ENCODE results near the gene CNGB1. TPM values are rescaled to one million over a fixed set of nuclear protein-coding genes. Genes with fewer than 3 reads are reported as not detected.
A peak's percentile ranks its signal among the peaks of the same experiment; 100 is the strongest.

CNGB1 gene
- total RNA-seq, 2 donors from 2014 or later: not detected

DNA sequence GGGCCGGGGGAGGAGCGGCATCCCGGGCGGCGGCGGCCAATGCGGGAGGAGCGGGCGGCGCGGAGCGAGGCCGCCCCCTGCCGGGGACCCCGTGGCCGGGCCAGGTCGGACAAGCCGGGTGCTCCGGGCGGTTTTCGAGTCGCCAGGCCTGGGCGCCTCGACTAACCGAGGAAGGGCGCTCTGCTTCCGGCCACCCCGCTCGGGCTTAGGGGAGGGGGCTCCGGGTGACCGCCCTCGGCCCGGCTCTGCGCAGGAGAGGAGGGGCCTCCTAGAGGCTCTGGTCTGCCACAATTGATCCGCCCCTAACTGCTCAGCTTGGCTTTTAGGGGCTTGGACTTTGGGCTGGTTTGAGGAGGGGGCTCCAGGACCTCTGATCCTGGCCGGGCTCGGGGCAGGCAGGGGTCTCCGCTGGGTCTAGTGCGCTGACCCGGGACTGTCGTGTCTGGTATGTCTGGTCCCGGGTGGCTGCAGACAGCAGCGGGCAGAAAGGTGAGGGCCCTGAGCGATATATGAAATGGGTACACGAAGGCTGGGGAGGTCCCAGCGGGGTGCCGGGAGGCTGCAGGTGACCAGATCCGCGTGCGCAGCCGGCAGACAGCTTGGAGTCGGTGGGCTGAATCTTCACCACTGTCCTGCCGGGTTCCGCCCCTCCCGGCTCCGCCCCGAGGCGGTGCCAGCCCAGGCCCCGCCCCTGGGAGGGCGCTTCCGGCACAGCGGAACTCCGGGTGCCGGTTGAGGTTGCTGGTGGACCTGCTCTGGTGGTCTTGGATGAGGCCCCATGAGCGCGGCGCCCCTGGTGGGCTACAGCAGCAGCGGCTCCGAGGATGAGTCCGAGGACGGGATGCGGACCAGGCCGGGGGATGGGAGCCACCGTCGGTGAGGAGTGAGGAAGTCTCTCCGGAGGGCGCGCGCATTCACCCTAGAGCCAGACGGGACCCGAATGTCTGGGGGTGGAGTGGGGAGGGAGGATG, 30.1 kb upstream of the CNGB1 start, which contains the start of gene USB1:
Gene USB1, plus strand, starts transcription at position 702 of the 971 bp plus-strand sequence. Its CDS starts 77 bp downstream, at position 779.
- no peaks in the 10 kb centered on the region for H3K9me3 Mint-ChIP-seq
- no peaks in the 10 kb centered on the region for H3K27me3 Mint-ChIP-seq
- peak within 1 kb of the TSS; percentile 87 for H3K4me3 Mint-ChIP-seq
- DNase-seq (ENCODE audit: low spot score) (peak; percentile 87), ATAC-seq (peak; percentile 87 to 90)
- peak within 1 kb of the TSS; percentile 78 to 91 for H3K27ac Mint-ChIP-seq
- peaks cover 12% of the 10 kb centered on the region for H3K36me3 Mint-ChIP-seq
- H3K4me1 Mint-ChIP-seq (ENCODE audit: low read depth in 2 of 2): peaks cover 43 to 49% of the 10 kb centered on the region in 2 donors

- Mint-ChIP-seq H3K27me3 (no peaks in the 10 kb centered on the region), H3K4me3 (peak within 1 kb of the TSS; percentile 87), H3K9me3 (no peaks in the 10 kb centered on the region), H3K27ac (peak within 1 kb of the TSS; percentile 78 to 91), H3K36me3 (peaks cover 12% of the 10 kb centered on the region), H3K4me1 (ENCODE audit: low read depth in 2 of 2) (peaks cover 43 to 49% of the 10 kb centered on the region in 2 donors)
- ATAC-seq: peak in 1 of 2 donors; percentile 12
- DNase-seq (ENCODE audit: low spot score): peak; percentile 88
Observed at GRCh38 chr16:57999971-58000705, 29.2 kb upstream of the CNGB1 start, which contains the start of gene ZNF319. Gene ZNF319, minus strand, starts transcription at chr16:58000672. Its CDS starts 2,407 bp downstream, at chr16:57998265.

DNA sequence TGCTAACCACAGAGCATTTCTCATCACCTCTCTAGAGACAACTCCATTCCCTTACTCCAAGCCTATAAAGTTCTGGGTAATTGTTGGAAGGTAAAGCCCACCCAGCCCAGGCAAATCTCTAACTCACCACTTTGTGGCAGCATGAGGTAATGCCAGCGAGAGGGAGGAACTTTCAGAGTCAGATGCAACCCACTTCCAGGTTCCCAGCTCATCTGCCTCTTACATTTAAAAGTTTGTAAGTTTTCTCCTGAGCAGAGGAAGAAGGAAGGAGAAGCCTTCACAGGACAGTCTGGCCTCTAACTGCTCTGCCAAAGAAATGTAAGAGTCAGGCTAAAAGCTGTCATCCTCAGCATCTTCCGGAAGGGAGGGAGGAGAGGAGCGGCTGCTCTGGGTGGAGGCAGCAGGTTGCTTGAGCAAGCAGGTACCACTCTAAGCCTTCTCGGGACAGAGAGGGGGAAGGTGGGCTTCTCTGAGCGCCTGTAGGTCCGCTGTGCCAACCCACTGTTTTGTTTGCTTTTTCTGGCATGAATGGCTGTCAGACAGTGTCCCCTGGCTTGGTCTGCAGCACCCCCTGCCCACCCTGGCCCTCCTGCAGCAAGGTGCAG, 28.5 kb upstream of the CNGB1 start:
- H3K27me3 Mint-ChIP-seq: no peaks in the 10 kb centered on the region
- H3K9me3 Mint-ChIP-seq: no peaks in the 10 kb centered on the region
- peak overlapping the region; percentile 80 for H3K4me3 Mint-ChIP-seq
- ATAC-seq (no peak), DNase-seq (ENCODE audit: low spot score) (peak; percentile 60)
- peaks cover 42 to 47% of the 10 kb centered on the region in 2 donors for H3K4me1 Mint-ChIP-seq (ENCODE audit: low read depth in 2 of 2)
- peaks cover 8% of the 10 kb centered on the region for H3K36me3 Mint-ChIP-seq
- H3K27ac Mint-ChIP-seq: peak overlapping the region; percentile 74 to 90

- ATAC-seq (no peak), DNase-seq (ENCODE audit: low spot score) (peak; percentile 57)
- peak overlapping the region; percentile 80 for H3K4me3 Mint-ChIP-seq
- H3K4me1 Mint-ChIP-seq (ENCODE audit: low read depth in 2 of 2): peaks cover 40 to 42% of the 10 kb centered on the region in 2 donors
- no peaks in the 10 kb centered on the region for H3K27me3 Mint-ChIP-seq
- H3K9me3 Mint-ChIP-seq: no peaks in the 10 kb centered on the region
- peaks cover 3% of the 10 kb centered on the region for H3K36me3 Mint-ChIP-seq
- peak overlapping the region; percentile 74 to 90 for H3K27ac Mint-ChIP-seq
Observed at GRCh38 chr16:57998992-57999365, 28.1 kb upstream of the CNGB1 start.

DNA sequence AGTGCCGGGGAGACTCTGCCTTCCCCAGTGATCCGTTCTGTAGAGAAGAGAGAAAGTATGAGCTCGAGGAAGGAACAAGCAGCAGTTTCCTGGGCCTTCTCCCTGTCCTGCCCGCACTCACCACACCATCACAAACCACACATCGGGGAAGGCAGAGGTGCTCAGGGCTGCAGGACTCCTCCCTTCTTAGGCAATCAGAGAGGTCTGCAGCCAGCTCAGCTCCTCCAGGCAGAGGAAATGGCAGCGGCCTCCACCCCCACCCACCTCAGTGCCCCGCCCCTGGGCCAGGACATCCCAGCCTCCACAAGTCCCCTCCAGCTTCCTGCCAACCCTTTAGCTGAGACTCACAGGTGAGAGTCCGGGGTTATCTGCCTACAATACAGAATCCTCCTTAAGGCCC, 27.6 kb upstream of the CNGB1 start:
- no peaks in the 10 kb centered on the region for H3K9me3 Mint-ChIP-seq
- DNase-seq (ENCODE audit: low spot score): peak; percentile 89
- peaks cover 36 to 41% of the 10 kb centered on the region in 2 donors for H3K4me1 Mint-ChIP-seq (ENCODE audit: low read depth in 2 of 2)
- no peaks in the 10 kb centered on the region for H3K27me3 Mint-ChIP-seq
- H3K4me3 Mint-ChIP-seq: peak overlapping the region; percentile 80
- H3K36me3 Mint-ChIP-seq: no peaks in the 10 kb centered on the region
- H3K27ac Mint-ChIP-seq: peak overlapping the region; percentile 74 to 90
- ATAC-seq: peak; percentile 63 to 74

GRCh38 chr16:57997528-57998265, 26.8 kb upstream of the CNGB1 start:
- peak overlapping the region; percentile 80 for H3K4me3 Mint-ChIP-seq
- peaks cover 36 to 43% of the 10 kb centered on the region in 2 donors for H3K4me1 Mint-ChIP-seq (ENCODE audit: low read depth in 2 of 2)
- H3K9me3 Mint-ChIP-seq: no peaks in the 10 kb centered on the region
- H3K27ac Mint-ChIP-seq: peak overlapping the region; percentile 74 to 90
- H3K27me3 Mint-ChIP-seq: no peaks in the 10 kb centered on the region
- DNase-seq (ENCODE audit: low spot score) (peak; percentile 60), ATAC-seq (no peak)
- no peaks in the 10 kb centered on the region for H3K36me3 Mint-ChIP-seq

DNA sequence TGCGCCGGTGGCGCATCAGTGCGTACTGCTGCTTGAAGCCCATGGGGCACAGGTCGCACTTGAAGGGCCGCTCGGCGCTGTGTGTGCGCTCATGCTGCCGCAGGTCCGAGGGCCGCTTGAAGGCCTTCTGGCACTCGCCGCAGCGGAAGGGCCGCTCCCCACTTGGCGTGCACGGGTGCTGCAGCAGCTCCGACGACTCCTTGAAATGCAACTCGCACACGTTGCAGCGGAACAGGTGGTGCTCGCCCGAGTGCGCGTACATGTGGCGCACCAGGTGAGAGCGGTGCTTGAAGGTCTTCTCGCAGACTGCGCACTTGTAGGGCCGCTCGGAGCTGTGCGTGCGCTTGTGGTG, 26.2 kb upstream of the CNGB1 start:
- DNase-seq (ENCODE audit: low spot score): peak; percentile 58
- no peaks in the 10 kb centered on the region for H3K9me3 Mint-ChIP-seq
- H3K27ac Mint-ChIP-seq: no peak overlapping the region
- peak overlapping the region; percentile 34 for H3K4me3 Mint-ChIP-seq
- H3K36me3 Mint-ChIP-seq: no peaks in the 10 kb centered on the region
- no peaks in the 10 kb centered on the region for H3K27me3 Mint-ChIP-seq
- ATAC-seq: no peak
- H3K4me1 Mint-ChIP-seq (ENCODE audit: low read depth in 2 of 2): peaks cover 32 to 41% of the 10 kb centered on the region in 2 donors

GRCh38 chr16:57996406-57997175, 25.7 kb upstream of the CNGB1 start:
- Mint-ChIP-seq H3K9me3 (no peaks in the 10 kb centered on the region), H3K27ac (no peak overlapping the region), H3K36me3 (no peaks in the 10 kb centered on the region), H3K4me1 (ENCODE audit: low read depth in 2 of 2) (peaks cover 26 to 36% of the 10 kb centered on the region in 2 donors), H3K27me3 (no peaks in the 10 kb centered on the region), H3K4me3 (no peak overlapping the region)
- peak; percentile 58 for DNase-seq (ENCODE audit: low spot score)
- ATAC-seq: no peak

GRCh38 chr16:57995721-57996405, 24.9 kb upstream of the CNGB1 start:
- no peak overlapping the region for H3K27ac Mint-ChIP-seq
- peaks cover 26 to 33% of the 10 kb centered on the region in 2 donors for H3K4me1 Mint-ChIP-seq (ENCODE audit: low read depth in 2 of 2)
- DNase-seq (ENCODE audit: low spot score): peak; percentile 28
- H3K4me3 Mint-ChIP-seq: no peak overlapping the region
- H3K9me3 Mint-ChIP-seq: no peaks in the 10 kb centered on the region
- no peaks in the 10 kb centered on the region for H3K36me3 Mint-ChIP-seq
- ATAC-seq: no peak
- H3K27me3 Mint-ChIP-seq: no peaks in the 10 kb centered on the region

DNA sequence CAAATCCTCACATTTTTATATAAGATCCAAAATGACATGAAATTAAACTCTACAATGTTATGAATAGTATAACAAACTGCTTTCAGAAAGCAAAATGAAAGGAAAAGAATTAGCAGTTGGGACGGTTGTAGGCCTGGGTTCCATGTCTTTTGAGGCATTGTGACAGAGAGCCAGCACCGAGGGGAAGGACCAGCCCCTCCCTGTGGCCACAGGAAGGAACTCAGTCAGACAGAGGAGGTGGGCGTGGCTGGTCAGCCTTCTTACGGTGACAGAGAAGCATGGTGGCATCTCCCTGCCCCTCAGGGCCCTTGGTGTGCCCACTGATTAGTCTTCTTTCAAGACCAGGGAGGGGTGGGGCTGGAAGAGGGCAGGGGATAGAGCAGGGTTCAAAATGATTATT, 23.9 kb upstream of the CNGB1 start:
- no peaks in the 10 kb centered on the region for H3K36me3 Mint-ChIP-seq
- H3K4me3 Mint-ChIP-seq: peak overlapping the region; percentile 50
- DNase-seq (ENCODE audit: low spot score): peak; percentile 81
- no peaks in the 10 kb centered on the region for H3K27me3 Mint-ChIP-seq
- ATAC-seq: peak; percentile 57 to 62
- no peaks in the 10 kb centered on the region for H3K9me3 Mint-ChIP-seq
- H3K4me1 Mint-ChIP-seq (ENCODE audit: low read depth in 2 of 2): peaks cover 26 to 37% of the 10 kb centered on the region in 2 donors
- H3K27ac Mint-ChIP-seq: peak overlapping the region; percentile 56 to 73

GRCh38 chr16:57994361-57994760, 23.4 kb upstream of the CNGB1 start:
- peaks cover 25 to 37% of the 10 kb centered on the region in 2 donors for H3K4me1 Mint-ChIP-seq (ENCODE audit: low read depth in 2 of 2)
- peak overlapping the region; percentile 50 for H3K4me3 Mint-ChIP-seq
- no peak for DNase-seq (ENCODE audit: low spot score)

DNA sequence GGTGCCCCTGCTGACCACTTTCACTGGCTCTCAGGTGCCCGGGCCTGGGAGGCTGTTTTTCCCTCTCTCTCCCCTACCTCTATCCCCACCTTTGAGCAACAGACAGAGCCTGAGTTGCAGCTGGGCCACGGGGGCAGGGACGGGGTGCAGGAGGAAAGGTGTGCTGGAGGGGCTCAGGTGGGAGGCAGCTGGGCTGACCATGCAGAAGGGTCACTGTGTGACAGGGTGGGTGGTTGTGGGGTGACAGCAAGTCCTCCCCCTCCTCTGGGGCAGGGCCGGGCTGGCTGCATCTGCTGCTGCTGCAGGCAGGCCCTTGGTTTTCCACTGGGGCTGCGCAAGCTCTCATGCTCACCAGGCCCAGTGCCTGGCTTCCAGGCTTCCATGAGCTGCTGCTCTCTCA, 23.0 kb upstream of the CNGB1 start:
- no peaks in the 10 kb centered on the region for H3K27me3 Mint-ChIP-seq
- H3K4me3 Mint-ChIP-seq: no peak overlapping the region
- no peaks in the 10 kb centered on the region for H3K9me3 Mint-ChIP-seq
- no peak overlapping the region for H3K27ac Mint-ChIP-seq
- H3K4me1 Mint-ChIP-seq (ENCODE audit: low read depth in 2 of 2): peaks cover 20 to 32% of the 10 kb centered on the region in 2 donors
- DNase-seq (ENCODE audit: low spot score) (peak; percentile 44), ATAC-seq (no peak)
- H3K36me3 Mint-ChIP-seq: no peaks in the 10 kb centered on the region

More at GRCh38 chr16:57994361-57994760, 23.4 kb upstream of the CNGB1 start:
- H3K36me3 Mint-ChIP-seq: no peaks in the 10 kb centered on the region
- no peaks in the 10 kb centered on the region for H3K27me3 Mint-ChIP-seq
- no peaks in the 10 kb centered on the region for H3K9me3 Mint-ChIP-seq
- no peak for ATAC-seq
- H3K27ac Mint-ChIP-seq: peak overlapping the region; percentile 56 to 73

Data from natural killer cell treated with Interleukin-12 subunit alpha and Interleukin-12 subunit beta and Interleukin-15 and Interleukin-18, amount 100 ng/mL, for 72 hours (primary cell).